Activated naive CD4-positive, alpha-beta T cell treated with Interleukin-2 at 50 U/mL for 16 hours (primary cell): ENCODE results near the gene LDLRAD2.
"Not testable (repeated sequence)": the region's sequence is repeated elsewhere in the genome, so short reads cannot be mapped to it uniquely, and the experiment has no call there.

Experiments
- DNase-seq: peaks from one replicate; pipeline ENCODE4 v3.0.0-alpha.2; 2020

LDLRAD2 gene

GRCh38 chr1:21783679-21784603, 28.1 kb upstream of the LDLRAD2 start:
- no peak for DNase-seq

DNA sequence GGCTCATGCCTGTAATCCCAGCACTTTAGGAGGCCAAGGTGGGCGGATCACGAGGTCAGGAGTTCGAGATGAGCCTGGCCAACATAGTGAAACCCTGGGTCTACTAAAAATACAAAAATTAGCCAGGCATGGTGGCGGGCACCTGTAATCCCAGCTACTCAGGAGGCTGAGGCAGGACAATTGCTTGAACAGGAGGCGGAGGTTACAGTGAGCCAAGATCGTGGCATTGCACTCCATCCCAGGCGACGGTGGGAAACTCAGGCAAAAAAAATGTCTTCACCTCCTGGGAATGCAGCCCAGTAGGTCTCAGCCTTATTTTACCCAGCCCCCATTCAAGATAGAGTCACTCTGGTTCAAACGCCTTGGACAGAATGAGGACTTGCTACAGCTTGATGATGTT, 26.3 kb upstream of the LDLRAD2 start:
- DNase-seq: not testable (repeated sequence)

GRCh38 chr1:21786640-21787039, 25.4 kb upstream of the LDLRAD2 start:
- no peak for DNase-seq

GRCh38 chr1:21793104-21793503, 19.0 kb upstream of the LDLRAD2 start:
- DNase-seq: no peak

DNA sequence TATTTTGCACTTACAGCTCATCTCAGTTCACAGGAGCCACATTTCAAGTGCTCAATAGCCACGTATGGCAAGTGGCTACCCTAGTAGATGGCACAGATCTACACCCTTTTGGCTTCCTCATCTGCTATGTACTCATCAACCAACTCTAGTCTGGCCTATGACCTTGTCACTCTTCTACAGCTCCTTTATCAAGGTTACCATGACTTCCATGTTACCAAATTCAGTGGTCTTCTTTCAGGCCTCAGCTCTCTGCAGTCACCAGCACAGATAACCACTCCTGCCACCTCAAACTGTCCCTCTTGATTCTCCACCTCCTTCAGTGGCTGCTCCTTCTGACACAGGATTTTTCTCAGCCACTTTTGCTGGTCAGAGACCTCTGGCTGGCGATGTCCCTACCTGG, 17.4 kb upstream of the LDLRAD2 start:
- no peak for DNase-seq

- DNase-seq: no peak
These were observed 17.0 kb upstream of the LDLRAD2 start for GRCh38 chr1:21795075-21795474.

- DNase-seq: no peak
These were observed 12.3 kb upstream of the LDLRAD2 start for GRCh38 chr1:21799730-21800129.

GRCh38 chr1:21801100-21801499, 11.0 kb upstream of the LDLRAD2 start:
- no peak for DNase-seq

GRCh38 chr1:21804536-21804935, 7.5 kb upstream of the LDLRAD2 start:
- DNase-seq: no peak

DNA sequence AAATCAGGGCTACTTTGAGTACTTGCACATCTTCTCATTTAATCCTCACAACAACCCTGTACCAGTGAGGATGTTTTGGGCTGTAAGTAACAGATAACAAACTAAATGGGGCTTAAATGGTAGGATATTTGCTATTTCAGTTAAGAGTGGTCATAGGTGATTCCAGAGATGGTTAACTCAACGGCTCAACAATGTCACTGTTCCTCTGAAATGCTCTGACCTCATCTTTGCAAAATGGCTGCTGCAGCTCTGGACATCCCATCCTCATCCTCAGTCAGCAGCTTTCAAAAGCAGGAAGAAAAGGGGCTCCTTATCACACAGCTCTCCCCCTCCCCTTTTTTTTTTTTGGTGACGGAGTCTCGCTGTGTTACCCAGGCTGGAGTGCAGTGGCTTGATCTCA, 1.5 kb downstream of the LDLRAD2 start:
- DNase-seq: no peak

DNA sequence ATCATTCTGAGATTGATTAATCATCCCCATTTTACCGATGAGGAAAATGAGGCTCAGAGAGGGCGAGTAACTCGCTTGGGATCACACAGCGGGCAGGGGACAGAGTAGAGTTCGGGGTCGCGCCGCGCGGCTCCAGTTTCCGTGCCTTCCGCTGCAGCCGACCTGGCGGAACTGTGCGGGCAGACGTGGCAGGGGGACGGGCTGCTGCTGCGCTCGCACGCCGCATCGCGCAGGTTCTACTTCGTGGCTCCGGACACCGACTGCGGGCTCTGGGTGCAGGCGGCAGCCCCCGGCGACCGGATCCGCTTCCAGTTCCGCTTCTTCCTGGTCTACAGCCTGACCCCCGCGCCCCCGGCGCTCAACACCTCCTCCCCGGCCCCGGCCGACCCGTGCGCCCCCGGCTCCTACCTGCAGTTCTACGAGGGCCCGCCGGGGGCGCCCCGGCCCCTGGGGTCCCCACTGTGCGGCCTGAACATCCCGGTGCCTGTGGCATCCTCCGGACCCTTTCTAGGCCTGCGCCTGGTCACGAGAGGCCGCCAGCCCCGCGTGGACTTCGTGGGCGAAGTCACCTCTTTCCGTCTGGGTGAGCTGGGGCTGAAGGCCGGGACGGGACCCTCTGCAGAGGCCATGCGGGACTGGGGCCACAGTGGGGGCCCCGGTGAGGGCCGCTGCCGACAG, 2.3 kb downstream of the LDLRAD2 start:
- DNase-seq: peak; percentile 6

DNA sequence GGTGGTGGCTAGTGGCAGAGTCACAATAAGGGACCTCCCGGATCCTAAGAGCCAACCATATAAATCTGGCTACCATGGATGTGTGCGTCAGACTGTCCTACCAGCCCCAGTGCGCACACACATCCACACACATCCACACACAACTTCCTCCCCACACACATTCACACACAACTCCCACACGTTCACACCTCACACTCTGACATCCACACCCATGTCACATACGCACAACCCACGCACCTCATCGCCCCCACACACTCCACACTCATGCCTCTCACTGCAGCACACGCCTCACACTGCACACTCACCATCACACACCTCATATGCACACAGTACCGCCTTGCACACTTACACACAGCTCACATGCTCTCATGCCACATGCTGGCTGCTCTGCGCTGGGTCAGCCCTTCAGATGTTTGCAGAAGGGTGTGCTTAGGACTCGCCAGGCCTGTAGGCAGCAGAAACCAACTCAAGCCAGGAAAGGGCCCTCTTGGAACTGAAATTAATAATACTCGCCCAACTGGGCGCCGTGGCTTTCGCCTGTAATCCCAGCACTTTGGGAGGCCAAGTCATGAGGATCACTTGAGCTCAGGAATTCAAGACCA, 3.0 kb downstream of the LDLRAD2 start:
- DNase-seq: no peak

- no peak for DNase-seq
These were observed 3.8 kb downstream of the LDLRAD2 start for GRCh38 chr1:21815724-21816321.

- DNase-seq: no peak
These were observed 4.7 kb downstream of the LDLRAD2 start for GRCh38 chr1:21816602-21817302.

DNA sequence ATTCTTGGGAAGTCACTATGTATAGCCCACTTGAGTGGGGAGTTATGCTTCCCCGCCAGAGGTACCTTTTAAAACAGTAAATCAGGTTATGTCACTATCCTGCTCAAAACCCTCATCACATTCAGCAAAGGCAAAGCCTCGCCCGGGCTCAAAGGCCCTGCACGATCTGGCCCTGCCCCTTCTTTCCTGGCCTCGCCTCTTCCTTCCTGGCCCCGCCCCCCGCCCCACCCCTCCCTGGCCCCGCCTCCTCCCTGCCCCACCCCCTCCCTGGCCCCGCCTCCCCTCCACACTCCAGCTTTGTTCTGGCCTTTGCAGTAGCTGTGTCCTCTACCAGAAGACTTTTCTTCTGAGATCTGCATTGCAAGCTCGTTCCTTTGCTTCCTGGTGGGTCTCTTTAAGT, 6.6 kb downstream of the LDLRAD2 start:
- DNase-seq: peak; percentile 30

- DNase-seq: no peak
These were observed 8.7 kb downstream of the LDLRAD2 start for GRCh38 chr1:21820597-21821232.

DNA sequence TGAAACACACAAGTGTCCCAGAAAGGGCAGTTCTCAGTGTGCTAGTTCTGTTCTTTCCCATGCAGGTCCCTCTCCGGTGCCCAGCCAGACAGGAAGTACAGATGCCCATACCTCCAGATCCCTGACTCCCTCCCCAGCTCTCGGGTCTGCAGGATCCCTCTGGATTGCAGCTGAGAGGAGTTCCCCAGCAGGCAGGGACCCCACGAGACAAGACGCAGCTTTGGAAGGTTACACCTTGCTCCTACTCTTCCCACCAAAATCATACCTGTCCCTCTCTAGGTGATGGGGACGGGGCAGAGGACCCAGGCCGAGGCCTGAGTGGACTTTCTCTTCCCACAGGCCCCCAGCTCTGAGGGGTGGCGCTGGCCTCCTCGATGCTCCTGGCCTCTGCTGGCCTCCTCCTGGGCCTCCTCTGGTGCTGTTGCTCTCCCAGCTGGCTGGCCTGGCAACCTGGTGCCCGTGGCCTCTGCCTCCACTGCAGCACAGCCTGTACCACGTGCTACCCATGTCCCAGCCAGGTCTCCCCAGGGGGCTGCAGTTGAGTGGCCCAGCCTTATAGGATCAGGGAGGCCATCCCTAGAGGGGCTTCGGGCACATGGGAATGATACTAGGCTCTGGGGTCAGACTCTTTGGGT, 9.4 kb downstream of the LDLRAD2 start:
- no peak for DNase-seq

DNA sequence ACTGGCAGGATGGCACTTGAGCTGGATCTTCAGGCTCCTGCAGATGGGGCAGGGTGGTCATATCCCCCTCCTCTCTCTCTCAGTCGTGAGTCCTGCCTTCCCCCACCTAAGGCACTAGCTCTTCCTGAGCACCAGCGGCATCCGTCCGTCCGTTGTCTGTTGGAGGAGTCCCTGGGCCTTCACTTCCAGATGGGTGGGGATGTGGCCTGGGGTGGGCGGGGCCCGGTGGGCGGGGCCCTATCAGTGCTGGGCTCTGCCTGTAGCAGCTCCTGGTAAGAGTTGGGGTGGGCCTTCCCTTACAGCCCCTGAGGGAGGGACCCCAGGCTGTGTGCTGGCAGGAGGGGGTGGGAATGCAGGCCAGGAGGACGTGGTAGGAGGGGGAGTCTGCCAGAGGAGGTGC, 10.3 kb downstream of the LDLRAD2 start:
- DNase-seq: no peak

GRCh38 chr1:21823206-21823979, 11.3 kb downstream of the LDLRAD2 start:
- DNase-seq: no peak

- DNase-seq: no peak
These were observed 12.1 kb downstream of the LDLRAD2 start for GRCh38 chr1:21823980-21824702.
